Trophoblast cell (in vitro differentiated cells and primary cell): ENCODE results near the gene GNL3L. TPM values are rescaled to one million over a fixed set of nuclear protein-coding genes. Genes with fewer than 3 reads are reported as not detected.

Experiments used
- DNase-seq, 2 donors: peaks; one replicate each; pipeline ENCODE4 v3.0.0-alpha.2; 2016
- H2AFZ ChIP-seq: 2 replicates; pipeline ENCODE4 v1.6.1; 2013; ENCODE audit warnings: low read length, moderate library complexity, mild to moderate bottlenecking; ENCODE audit not compliant: insufficient read depth, poor library complexity
- H2AK5ac ChIP-seq: 2 replicates; pipeline ENCODE4 v1.6.1; 2013; ENCODE audit warnings: mild to moderate bottlenecking, low read length
- H2BK120ac ChIP-seq: 2 replicates; pipeline ENCODE4 v1.6.1; 2013; ENCODE audit warnings: low read length, mild to moderate bottlenecking, moderate library complexity; ENCODE audit not compliant: insufficient read depth, poor library complexity
- H2BK12ac ChIP-seq: 2 replicates; pipeline ENCODE4 v1.6.1; 2013; ENCODE audit warnings: mild to moderate bottlenecking, low read length, moderate library complexity
- H2BK5ac ChIP-seq: 2 replicates; pipeline ENCODE4 v1.6.1; 2013; ENCODE audit warnings: low read length, low read depth, moderate library complexity, mild to moderate bottlenecking; ENCODE audit not compliant: poor library complexity
- H3K14ac ChIP-seq: 2 replicates; pipeline ENCODE4 v1.6.1; 2013; ENCODE audit warnings: mild to moderate bottlenecking, low read length
- H3K18ac ChIP-seq: 2 replicates; pipeline ENCODE4 v1.6.1; 2013; ENCODE audit warnings: mild to moderate bottlenecking, low read length
- H3K23ac ChIP-seq: 2 replicates; pipeline ENCODE4 v1.6.1; 2013; ENCODE audit warnings: low read length
- H3K27ac ChIP-seq: 2 replicates; pipeline ENCODE4 v1.5.1; 2013; ENCODE audit warnings: low read depth, mild to moderate bottlenecking, inconsistent platforms, low read length, moderate library complexity
- H3K27me3 ChIP-seq: 2 replicates; pipeline ENCODE4 v1.6.1; 2013; ENCODE audit warnings: inconsistent platforms, mild to moderate bottlenecking, low read length, moderate library complexity; ENCODE audit not compliant: insufficient read depth
- H3K36me3 ChIP-seq, 2 experiments: 1 replicate in 1 of 2; 2 replicates in 1 of 2; pipeline ENCODE4 v1.6.1; 2013; ENCODE audit warnings: low read length in 2 of 2, mild to moderate bottlenecking in 2 of 2, moderate library complexity in 1 of 2; ENCODE audit not compliant: insufficient read depth in 2 of 2, control insufficient read depth in 1 of 2
- H3K4ac ChIP-seq: 2 replicates; pipeline ENCODE4 v1.6.1; 2013; ENCODE audit warnings: low read depth, mild to moderate bottlenecking, low read length, moderate library complexity
- H3K4me1 ChIP-seq, 2 experiments: 1 replicate in 1 of 2; 2 replicates in 1 of 2; pipeline ENCODE4 v1.6.1; 2013; ENCODE audit warnings: low read length in 2 of 2, mild to moderate bottlenecking in 2 of 2, moderate library complexity in 1 of 2; ENCODE audit not compliant: insufficient read depth in 2 of 2, control insufficient read depth in 1 of 2
- H3K4me2 ChIP-seq: 2 replicates; pipeline ENCODE4 v1.6.1; 2013; ENCODE audit warnings: inconsistent platforms, mild to moderate bottlenecking, low read length, moderate library complexity
- H3K4me3 ChIP-seq: 2 replicates; pipeline ENCODE4 v1.5.1; 2013; ENCODE audit warnings: mild to moderate bottlenecking, low read depth, low read length, inconsistent platforms
- H3K79me1 ChIP-seq: one replicate; pipeline ENCODE4 v1.6.1; 2013; ENCODE audit warnings: low read length
- H3K79me2 ChIP-seq: 2 replicates; pipeline ENCODE4 v1.6.1; 2013; ENCODE audit warnings: low read length, mild to moderate bottlenecking; ENCODE audit not compliant: control insufficient read depth, insufficient read depth, poor library complexity
- H3K9ac ChIP-seq: 2 replicates; pipeline ENCODE4 v1.6.1; 2013; ENCODE audit warnings: mild to moderate bottlenecking, low read length
- H3K9me3 ChIP-seq: 2 replicates; pipeline ENCODE4 v1.6.1; 2013; ENCODE audit warnings: low read depth, mild to moderate bottlenecking, control low read depth, inconsistent platforms, low read length; ENCODE audit not compliant: insufficient read depth
- H4K12ac ChIP-seq: 2 replicates; pipeline ENCODE4 v1.6.1; 2013; ENCODE audit warnings: low read depth, mild to moderate bottlenecking, low read length, moderate library complexity
- H4K8ac ChIP-seq: 2 replicates; pipeline ENCODE4 v1.6.1; 2013; ENCODE audit warnings: low read depth, mild to moderate bottlenecking, low read length, moderate library complexity
- H4K91ac ChIP-seq: one replicate; pipeline ENCODE4 v1.6.1; 2013; ENCODE audit warnings: low read depth, mild to moderate bottlenecking, low read length, moderate library complexity
- WGBS: extraction: QIAGEN DNeasy Blood & Tissue Kit; methylation state at CpG from one replicate; pipeline ENCODE4 v1.1.7; 2013; ENCODE audit warnings: missing lambda C conversion rate; ENCODE audit not compliant: insufficient read length, insufficient coverage; ENCODE audit errors: extremely low coverage; 5-methylcytosine and 5-hydroxymethylcytosine counted together
- polyA plus RNA-seq: library from polyadenylated mRNA; stranded (reverse); fragments of 200-250 nt; gene quantifications from 2 replicates; pipeline ENCODE4 v1.2.3, GENCODE V29; 2013

The GNL3L gene, protein sequence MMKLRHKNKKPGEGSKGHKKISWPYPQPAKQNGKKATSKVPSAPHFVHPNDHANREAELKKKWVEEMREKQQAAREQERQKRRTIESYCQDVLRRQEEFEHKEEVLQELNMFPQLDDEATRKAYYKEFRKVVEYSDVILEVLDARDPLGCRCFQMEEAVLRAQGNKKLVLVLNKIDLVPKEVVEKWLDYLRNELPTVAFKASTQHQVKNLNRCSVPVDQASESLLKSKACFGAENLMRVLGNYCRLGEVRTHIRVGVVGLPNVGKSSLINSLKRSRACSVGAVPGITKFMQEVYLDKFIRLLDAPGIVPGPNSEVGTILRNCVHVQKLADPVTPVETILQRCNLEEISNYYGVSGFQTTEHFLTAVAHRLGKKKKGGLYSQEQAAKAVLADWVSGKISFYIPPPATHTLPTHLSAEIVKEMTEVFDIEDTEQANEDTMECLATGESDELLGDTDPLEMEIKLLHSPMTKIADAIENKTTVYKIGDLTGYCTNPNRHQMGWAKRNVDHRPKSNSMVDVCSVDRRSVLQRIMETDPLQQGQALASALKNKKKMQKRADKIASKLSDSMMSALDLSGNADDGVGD
- polyA plus RNA-seq, result 15.0 and 17.0 TPM in 2 replicates

DNA sequence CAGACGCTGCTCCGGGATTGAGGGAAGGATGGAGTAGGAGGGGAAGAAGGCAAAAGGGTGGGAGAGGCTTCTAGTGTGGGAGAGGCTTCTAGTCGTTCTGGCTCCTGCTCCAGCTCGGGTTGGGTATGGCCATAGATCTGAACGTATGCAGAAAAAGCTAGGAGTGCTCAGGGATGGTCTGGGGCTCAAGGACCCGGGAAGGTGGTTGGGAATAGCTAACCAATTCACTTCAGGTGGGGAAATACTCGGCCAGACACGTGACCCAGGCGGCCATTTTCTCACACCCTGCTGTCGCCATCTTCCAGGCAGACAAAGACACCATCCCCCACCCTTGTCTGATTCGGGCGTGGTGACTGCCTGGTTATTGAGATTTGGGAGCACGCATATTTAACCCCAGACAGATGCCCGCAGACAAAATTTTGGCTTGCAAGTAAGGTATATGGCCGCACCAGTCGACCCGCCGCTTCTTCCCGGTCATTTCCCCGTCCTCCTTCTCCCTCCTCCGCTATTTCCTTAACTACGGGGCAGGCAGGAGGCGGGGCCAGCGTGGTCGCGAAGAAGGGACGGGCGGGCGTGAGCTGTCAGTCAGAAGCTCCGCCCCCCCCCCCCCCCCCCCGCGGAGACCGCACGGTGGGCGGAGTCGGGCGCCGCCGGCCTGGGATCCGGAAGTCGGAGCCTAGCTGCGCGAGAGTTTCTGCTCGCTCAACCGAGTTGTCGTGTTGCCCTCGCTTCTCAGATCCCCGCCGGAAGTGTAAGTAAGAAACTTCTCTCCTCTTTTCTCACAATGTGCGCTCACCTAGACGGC lies at the start of gene GNL3L:
Gene GNL3L (plus strand): TSS at position 668 of the 805 bp plus-strand sequence. CDS start 2,348 bp downstream, outside the sequence.
- H3K79me1 ChIP-seq, result peaks cover 11% of the 10 kb centered on the region
- no peak within 1 kb of the TSS for H2AK5ac ChIP-seq
- peak within 1 kb of the TSS; percentile 92 for H3K9ac ChIP-seq

DNA sequence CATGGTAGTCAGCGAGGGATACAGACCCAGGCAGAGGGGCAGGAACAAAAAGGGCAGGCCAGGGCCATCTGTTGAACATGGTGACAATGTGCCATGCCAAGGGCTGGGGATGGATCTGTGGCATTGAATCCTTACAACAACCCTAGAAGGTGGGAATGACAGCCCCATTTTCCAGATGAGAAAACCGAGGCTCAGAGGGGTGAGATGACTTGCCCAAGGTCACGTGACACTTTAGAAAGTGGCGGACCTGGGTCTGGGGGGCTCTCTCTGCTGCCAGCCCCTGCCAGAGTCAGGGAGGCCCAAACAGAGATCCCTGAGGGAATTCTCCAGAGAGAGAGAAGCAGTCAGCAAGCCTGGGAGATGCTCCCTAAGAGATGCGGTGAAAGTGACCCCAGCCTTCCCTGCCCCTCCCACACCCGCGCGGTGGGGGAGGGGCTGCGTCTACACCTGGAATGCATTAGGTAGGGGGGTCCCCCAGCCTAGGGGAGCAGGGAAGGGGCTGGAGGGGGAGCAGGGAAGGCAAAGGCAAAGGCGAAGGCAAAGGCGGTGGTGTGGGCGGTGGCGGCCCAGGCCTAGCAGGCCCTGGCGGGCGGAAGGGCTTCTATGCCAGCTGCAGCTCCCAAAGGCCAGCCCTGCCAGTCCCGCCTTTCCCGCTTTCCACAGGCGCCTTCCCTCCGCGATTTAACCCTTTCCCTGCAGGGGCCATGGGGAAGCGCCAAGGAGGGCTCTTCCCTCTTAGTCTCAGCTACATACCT lies 47.0 kb upstream of the GNL3L start:
- peaks cover 10% of the 10 kb centered on the region for H3K79me1 ChIP-seq
- H3K4me3 ChIP-seq, result no peak overlapping the region
- peak overlapping the region; percentile 86 for H4K91ac ChIP-seq
- H3K4me1 ChIP-seq, result peaks cover 23 to 32% of the 10 kb centered on the region in 2 experiments
- H3K36me3 ChIP-seq, result no peaks in the 10 kb centered on the region
- no peak for DNase-seq
- H2AK5ac ChIP-seq, result peak overlapping the region; percentile 86
- H3K4me2 ChIP-seq, result no peak overlapping the region
- H3K79me2 ChIP-seq, result peaks cover 1% of the 10 kb centered on the region
- H2BK5ac ChIP-seq, result peak overlapping the region; percentile 47
- H2AFZ ChIP-seq, result no peak overlapping the region
- peak overlapping the region; percentile 85 for H2BK12ac ChIP-seq
- peak overlapping the region; percentile 73 for H4K8ac ChIP-seq
- WGBS, result no CpG with 5 or more reads among the region's 21 CpGs
- peak overlapping the region; percentile 88 for H3K18ac ChIP-seq
- H3K14ac ChIP-seq, result peak overlapping the region; percentile 70
- no peak overlapping the region for H2BK120ac ChIP-seq
- H3K23ac ChIP-seq, result no peak overlapping the region
- H4K12ac ChIP-seq, result peak overlapping the region; percentile 59
- H3K9me3 ChIP-seq, result no peaks in the 10 kb centered on the region
- H3K27ac ChIP-seq, result peak overlapping the region; percentile 9
- peak overlapping the region; percentile 80 for H3K4ac ChIP-seq
- H3K9ac ChIP-seq, result no peak overlapping the region
- H3K27me3 ChIP-seq, result no peaks in the 10 kb centered on the region

More for the DNA sequence above, at the start of gene GNL3L:
- Histone ChIP-seq H2BK5ac (peak within 1 kb of the TSS; percentile 93), H3K18ac (peak within 1 kb of the TSS; percentile 73), H3K4ac (peak within 1 kb of the TSS; percentile 89), H2AFZ (peak within 1 kb of the TSS; percentile 56), H3K27ac (peak within 1 kb of the TSS; percentile 92), H3K79me2 (peaks cover 10% of the 10 kb centered on the region), H2BK12ac (no peak within 1 kb of the TSS), H2BK120ac (peak within 1 kb of the TSS; percentile 63), H4K8ac (peak within 1 kb of the TSS; percentile 99), H3K4me1 (peaks cover 3 to 4% of the 10 kb centered on the region in 2 experiments), H3K14ac (peak within 1 kb of the TSS; percentile 92), H3K4me3 (peak within 1 kb of the TSS; percentile 94), H3K9me3 (no peaks in the 10 kb centered on the region), H3K4me2 (peak within 1 kb of the TSS; percentile 69), H4K12ac (peak within 1 kb of the TSS; percentile 97), H3K23ac (peak within 1 kb of the TSS; percentile 72), H3K27me3 (no peaks in the 10 kb centered on the region), H4K91ac (peak within 1 kb of the TSS; percentile 98), H3K36me3 (peaks cover 2 to 7% of the 10 kb centered on the region in 2 experiments)
- DNase-seq, result peak; percentile 73 to 86
- no CpG with 5 or more reads among the region's 51 CpGs for WGBS

DNA sequence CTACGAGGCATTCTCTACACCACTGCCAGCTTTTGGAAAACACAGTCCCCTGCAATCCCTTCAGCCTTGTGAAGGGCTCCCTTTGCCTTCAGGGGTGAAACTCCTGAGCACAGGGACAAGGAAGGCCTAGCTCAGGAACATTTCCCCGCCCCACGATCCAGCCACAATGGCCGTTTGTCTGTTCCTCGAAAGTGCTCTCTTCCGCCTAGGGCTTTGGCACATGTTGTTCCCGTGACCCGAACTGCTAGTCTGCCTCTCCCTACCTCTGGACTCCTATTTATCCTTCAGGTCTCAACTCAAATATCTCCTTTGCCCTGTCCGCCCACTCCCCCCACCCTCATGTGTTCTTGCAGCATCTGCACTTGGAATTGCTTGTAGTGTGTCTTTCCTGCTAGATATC lies 46.1 kb upstream of the GNL3L start:
- Histone ChIP-seq H3K4ac (no peak overlapping the region), H3K4me3 (no peak overlapping the region), H4K12ac (no peak overlapping the region), H3K4me1 (peaks cover 23 to 32% of the 10 kb centered on the region in 2 experiments), H3K18ac (no peak overlapping the region), H2AK5ac (no peak overlapping the region), H3K27me3 (no peaks in the 10 kb centered on the region), H3K23ac (no peak overlapping the region), H2AFZ (no peak overlapping the region), H2BK120ac (no peak overlapping the region), H4K91ac (peak overlapping the region; percentile 50), H3K9ac (no peak overlapping the region), H3K27ac (no peak overlapping the region), H3K79me1 (peaks cover 10% of the 10 kb centered on the region), H4K8ac (no peak overlapping the region), H3K14ac (no peak overlapping the region), H3K36me3 (no peaks in the 10 kb centered on the region), H3K9me3 (no peaks in the 10 kb centered on the region), H2BK5ac (no peak overlapping the region), H3K4me2 (no peak overlapping the region), H3K79me2 (no peaks in the 10 kb centered on the region), H2BK12ac (no peak overlapping the region)
- WGBS, result no CpG with 5 or more reads among the region's 9 CpGs
- no peak for DNase-seq

DNA sequence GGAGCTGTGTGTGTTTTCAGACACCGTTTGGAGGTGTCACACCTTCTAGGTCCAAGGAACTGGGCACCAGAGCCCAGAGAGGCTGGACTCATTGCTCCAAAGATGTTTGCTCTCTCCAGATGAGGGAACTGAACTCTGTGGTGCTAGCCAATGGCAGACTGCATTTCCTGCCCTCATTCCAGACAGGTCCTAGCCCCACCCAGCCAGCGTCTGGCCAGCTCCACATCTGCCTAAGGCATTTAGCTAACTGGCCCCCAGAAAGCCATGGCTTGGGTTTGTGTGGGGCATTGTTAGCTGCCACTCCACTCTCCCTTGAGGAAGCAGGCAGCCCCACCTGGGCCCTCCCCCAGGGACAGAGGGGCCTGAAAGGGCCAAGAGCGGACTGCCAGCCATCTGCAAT lies 45.4 kb upstream of the GNL3L start:
- Histone ChIP-seq H3K9me3 (no peaks in the 10 kb centered on the region), H3K14ac (no peak overlapping the region), H3K4me3 (no peak overlapping the region), H3K23ac (no peak overlapping the region), H3K4me2 (no peak overlapping the region), H2AK5ac (no peak overlapping the region), H2BK120ac (no peak overlapping the region), H3K9ac (no peak overlapping the region), H3K79me2 (no peaks in the 10 kb centered on the region), H3K27ac (peak overlapping the region; percentile 33), H4K8ac (no peak overlapping the region), H3K4me1 (peaks cover 18 to 27% of the 10 kb centered on the region in 2 experiments), H4K12ac (no peak overlapping the region), H3K18ac (no peak overlapping the region), H3K4ac (no peak overlapping the region), H2AFZ (no peak overlapping the region), H3K27me3 (no peaks in the 10 kb centered on the region), H2BK5ac (no peak overlapping the region), H4K91ac (no peak overlapping the region), H2BK12ac (no peak overlapping the region), H3K79me1 (peaks cover 8% of the 10 kb centered on the region), H3K36me3 (no peaks in the 10 kb centered on the region)
- no peak for DNase-seq
- no CpG with 5 or more reads among the region's 3 CpGs for WGBS
